ENCODE measurements around the gene DCST2. TPM values are rescaled to one million over a fixed set of nuclear protein-coding genes. Genes with fewer than 3 reads are reported as not detected.

Gene DCST2
- polyA plus RNA-seq, 1 donor from 2014 or later, result 1.8 TPM

DNA sequence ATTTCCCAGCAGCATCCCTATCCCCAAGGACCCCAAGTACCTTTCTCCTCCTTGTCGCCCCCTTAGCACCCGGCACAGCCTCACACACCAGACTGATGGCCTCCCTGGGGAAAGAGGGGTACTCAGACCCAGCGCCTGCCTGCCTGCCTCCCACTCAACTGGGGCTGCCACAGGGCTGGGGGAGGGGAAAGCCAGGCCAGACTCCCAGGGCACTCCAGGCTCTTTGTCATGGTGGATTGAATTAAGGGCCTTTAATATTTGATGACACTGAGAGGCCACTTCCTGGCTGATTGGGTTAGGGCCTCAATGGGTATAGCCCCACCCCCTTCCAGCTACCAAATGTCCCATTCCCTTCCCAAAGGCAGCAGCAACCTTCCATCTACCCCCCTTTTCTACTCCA, 64.8 kb downstream of the DCST2 start:
- no peak overlapping the region for H3K4me3 ChIP-seq (ENCODE audit: low read length)
- H3K9ac ChIP-seq (ENCODE audit: low read length), result no peak overlapping the region
- H3F3A ChIP-seq (ENCODE audit: insufficient read depth, low read length, poor library complexity, severe bottlenecking), result no peaks in the 10 kb centered on the region
- H2AFZ ChIP-seq (ENCODE audit: low read depth, low read length), result no peak overlapping the region
- H3K36me3 ChIP-seq (ENCODE audit: insufficient read depth, low read length), result no peaks in the 10 kb centered on the region
- H3K27me3 ChIP-seq (ENCODE audit: insufficient read depth, low read depth, low read length), result no peaks in the 10 kb centered on the region
- H3K79me2 ChIP-seq (replicated peaks; ENCODE audit: insufficient read depth, low read length), result no peaks in the 10 kb centered on the region
- no peaks in the 10 kb centered on the region for H4K20me1 ChIP-seq (ENCODE audit: insufficient read depth)
- no peak overlapping the region for H3K4me2 ChIP-seq (ENCODE audit: low read length)
- no peak overlapping the region for H3K27ac ChIP-seq (ENCODE audit: low read length)
- H3K9me2 ChIP-seq (ENCODE audit: insufficient read depth, low read length), result no peaks in the 10 kb centered on the region
- TF ChIP-seq TAF1 (IDR thresholded peaks at IDR 0.05; ENCODE audit: low read depth), result no peak
- no peak for TF ChIP-seq SMC3 (conservative IDR thresholded peaks at IDR 0.05; ENCODE audit: poor library complexity)
- TF ChIP-seq, protein P1, sequence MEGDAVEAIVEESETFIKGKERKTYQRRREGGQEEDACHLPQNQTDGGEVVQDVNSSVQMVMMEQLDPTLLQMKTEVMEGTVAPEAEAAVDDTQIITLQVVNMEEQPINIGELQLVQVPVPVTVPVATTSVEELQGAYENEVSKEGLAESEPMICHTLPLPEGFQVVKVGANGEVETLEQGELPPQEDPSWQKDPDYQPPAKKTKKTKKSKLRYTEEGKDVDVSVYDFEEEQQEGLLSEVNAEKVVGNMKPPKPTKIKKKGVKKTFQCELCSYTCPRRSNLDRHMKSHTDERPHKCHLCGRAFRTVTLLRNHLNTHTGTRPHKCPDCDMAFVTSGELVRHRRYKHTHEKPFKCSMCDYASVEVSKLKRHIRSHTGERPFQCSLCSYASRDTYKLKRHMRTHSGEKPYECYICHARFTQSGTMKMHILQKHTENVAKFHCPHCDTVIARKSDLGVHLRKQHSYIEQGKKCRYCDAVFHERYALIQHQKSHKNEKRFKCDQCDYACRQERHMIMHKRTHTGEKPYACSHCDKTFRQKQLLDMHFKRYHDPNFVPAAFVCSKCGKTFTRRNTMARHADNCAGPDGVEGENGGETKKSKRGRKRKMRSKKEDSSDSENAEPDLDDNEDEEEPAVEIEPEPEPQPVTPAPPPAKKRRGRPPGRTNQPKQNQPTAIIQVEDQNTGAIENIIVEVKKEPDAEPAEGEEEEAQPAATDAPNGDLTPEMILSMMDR (IDR thresholded peaks at IDR 0.05; ENCODE audit: poor library complexity, severe bottlenecking), result no peak
- TF ChIP-seq EP300 (conservative IDR thresholded peaks at IDR 0.05; ENCODE audit: poor library complexity, severe bottlenecking), result no peak
- TF ChIP-seq, protein P2, sequence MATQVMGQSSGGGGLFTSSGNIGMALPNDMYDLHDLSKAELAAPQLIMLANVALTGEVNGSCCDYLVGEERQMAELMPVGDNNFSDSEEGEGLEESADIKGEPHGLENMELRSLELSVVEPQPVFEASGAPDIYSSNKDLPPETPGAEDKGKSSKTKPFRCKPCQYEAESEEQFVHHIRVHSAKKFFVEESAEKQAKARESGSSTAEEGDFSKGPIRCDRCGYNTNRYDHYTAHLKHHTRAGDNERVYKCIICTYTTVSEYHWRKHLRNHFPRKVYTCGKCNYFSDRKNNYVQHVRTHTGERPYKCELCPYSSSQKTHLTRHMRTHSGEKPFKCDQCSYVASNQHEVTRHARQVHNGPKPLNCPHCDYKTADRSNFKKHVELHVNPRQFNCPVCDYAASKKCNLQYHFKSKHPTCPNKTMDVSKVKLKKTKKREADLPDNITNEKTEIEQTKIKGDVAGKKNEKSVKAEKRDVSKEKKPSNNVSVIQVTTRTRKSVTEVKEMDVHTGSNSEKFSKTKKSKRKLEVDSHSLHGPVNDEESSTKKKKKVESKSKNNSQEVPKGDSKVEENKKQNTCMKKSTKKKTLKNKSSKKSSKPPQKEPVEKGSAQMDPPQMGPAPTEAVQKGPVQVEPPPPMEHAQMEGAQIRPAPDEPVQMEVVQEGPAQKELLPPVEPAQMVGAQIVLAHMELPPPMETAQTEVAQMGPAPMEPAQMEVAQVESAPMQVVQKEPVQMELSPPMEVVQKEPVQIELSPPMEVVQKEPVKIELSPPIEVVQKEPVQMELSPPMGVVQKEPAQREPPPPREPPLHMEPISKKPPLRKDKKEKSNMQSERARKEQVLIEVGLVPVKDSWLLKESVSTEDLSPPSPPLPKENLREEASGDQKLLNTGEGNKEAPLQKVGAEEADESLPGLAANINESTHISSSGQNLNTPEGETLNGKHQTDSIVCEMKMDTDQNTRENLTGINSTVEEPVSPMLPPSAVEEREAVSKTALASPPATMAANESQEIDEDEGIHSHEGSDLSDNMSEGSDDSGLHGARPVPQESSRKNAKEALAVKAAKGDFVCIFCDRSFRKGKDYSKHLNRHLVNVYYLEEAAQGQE (IDR thresholded peaks at IDR 0.05; ENCODE audit: borderline replicate concordance), result no peak
- no peak for TF ChIP-seq RAD21 (conservative IDR thresholded peaks at IDR 0.05)
- no peaks in the 10 kb centered on the region for H3K9me3 ChIP-seq (ENCODE audit: low read length)

Small RNA genes lying within 50 kb of the gene (small RNA-seq; reads per million reads assigned to genes)
- gene MIR4258, result 0 reads per million in 3 experiments

Other genes starting within 250 kb of the DCST2 start
- gene KCNN3, start 163.5 kb downstream of the DCST2 start, polyA plus RNA-seq, result 2.2 and 2.4 TPM in 2 replicates
- gene PMVK, start 97.1 kb downstream of the DCST2 start, polyA plus RNA-seq, result 16.1 and 21.1 TPM in 2 replicates
- gene PBXIP1, start 77.7 kb downstream of the DCST2 start, polyA plus RNA-seq, result 5.4 and 6.5 TPM in 2 replicates
- 13.4 and 16.6 TPM in 2 replicates for gene PYGO2, start 72.0 kb downstream of the DCST2 start, polyA plus RNA-seq
- 4.7 and 9.5 TPM in 2 replicates for gene SHC1, start 63.0 kb downstream of the DCST2 start, polyA plus RNA-seq
- 22.4 and 29.0 TPM in 2 replicates for gene CKS1B, start 59.1 kb downstream of the DCST2 start, polyA plus RNA-seq
- 68.6 and 79.5 TPM in 2 replicates for gene FLAD1, start 50.4 kb downstream of the DCST2 start, polyA plus RNA-seq
- gene LENEP, start 40.2 kb downstream of the DCST2 start, polyA plus RNA-seq, result 3.9 TPM in 1 of 2 replicates, not detected in the other
- gene ZBTB7B, start 31.0 kb downstream of the DCST2 start, polyA plus RNA-seq, result 0.38 and 0.54 TPM in 2 replicates
- gene DCST1, start within 50 bp of the DCST2 start, polyA plus RNA-seq, result not detected in 2 replicates
- gene ADAM15, start 17.5 kb upstream of the DCST2 start, polyA plus RNA-seq, result 24.8 and 27.6 TPM in 2 replicates
- 0.64 and 1.2 TPM in 2 replicates for gene EFNA4, start 30.0 kb upstream of the DCST2 start, polyA plus RNA-seq
- 12.2 and 16.9 TPM in 2 replicates for gene EFNA3, start 45.1 kb upstream of the DCST2 start, polyA plus RNA-seq
- 0.50 TPM in 1 of 2 replicates, not detected in the other for gene EFNA1, start 94.1 kb upstream of the DCST2 start, polyA plus RNA-seq
- 12.6 and 15.9 TPM in 2 replicates for gene SLC50A1, start 102.1 kb upstream of the DCST2 start, polyA plus RNA-seq
- 150 TPM in 2 replicates for gene DPM3, start 106.8 kb upstream of the DCST2 start, polyA plus RNA-seq
- gene KRTCAP2, start 139.5 kb upstream of the DCST2 start, polyA plus RNA-seq, result 175 and 187 TPM in 2 replicates
- gene TRIM46, start 140.1 kb upstream of the DCST2 start, polyA plus RNA-seq, result 31.5 and 49.0 TPM in 2 replicates
- gene THBS3, start 174.1 kb upstream of the DCST2 start, polyA plus RNA-seq, result 99.6 and 126 TPM in 2 replicates
- gene MTX1, start 174.9 kb upstream of the DCST2 start, polyA plus RNA-seq, result 48.0 and 55.0 TPM in 2 replicates
- 9.8 and 11.1 TPM in 2 replicates for gene ENTREP3, start 221.7 kb upstream of the DCST2 start, polyA plus RNA-seq
- 34.6 and 50.0 TPM in 2 replicates for gene SCAMP3, start 228.6 kb upstream of the DCST2 start, polyA plus RNA-seq
- gene CLK2, start 239.7 kb upstream of the DCST2 start, polyA plus RNA-seq, result 44.4 and 57.7 TPM in 2 replicates
- 53.2 and 53.4 TPM in 2 replicates for gene HCN3, start 243.7 kb upstream of the DCST2 start, polyA plus RNA-seq

Measured in neural cell (in vitro differentiated cells).